HepG2 (cell line): ENCODE results near the gene CIBAR2. TPM values are rescaled to one million over a fixed set of nuclear protein-coding genes. Genes with fewer than 3 reads are reported as not detected.
A peak's percentile ranks its signal among the peaks of the same experiment; 100 is the strongest.

Experiments
- ATF7-NPFF ChIP-seq: sonication (generic); formaldehyde crosslinking; IDR thresholded peaks from 2 replicates; pipeline ENCODE4 v1.8.1; 2023; ENCODE audit warnings: mild to moderate bottlenecking, low read depth, missing genetic modification reagents, moderate library complexity
- CENPX ChIP-seq: sonication (generic); formaldehyde crosslinking; IDR thresholded peaks from 2 replicates; pipeline ENCODE4 v1.9.0; 2021; ENCODE audit warnings: mild to moderate bottlenecking, missing genetic modification reagents, moderate library complexity
- HNF4A ChIP-seq: sonication (generic); formaldehyde crosslinking; IDR thresholded peaks from 2 replicates; pipeline ENCODE4 v1.4.0; 2020; ENCODE audit warnings: missing genetic modification reagents
- KAT7 ChIP-seq: IDR thresholded peaks from 2 replicates; pipeline ENCODE4 v1.6.1; 2018; ENCODE audit warnings: borderline replicate concordance, missing compliant biosample characterization
- KMT2A ChIP-seq: sonication (generic); formaldehyde crosslinking; IDR thresholded peaks from 2 replicates; pipeline ENCODE4 v1.4.0; 2020; ENCODE audit warnings: missing genetic modification reagents
- SMAD3 ChIP-seq: sonication (generic); formaldehyde crosslinking; IDR thresholded peaks from 2 replicates; pipeline ENCODE4 v1.4.0; 2020; ENCODE audit warnings: missing genetic modification reagents
- U2AF1 ChIP-seq: fragments of 200-400 bp; formaldehyde crosslinking; optimal IDR thresholded peaks from 2 replicates; pipeline ENCODE3; 2017; ENCODE audit warnings: mild to moderate bottlenecking, low read depth, low read length
- ZBTB1 ChIP-seq: sonication (generic); formaldehyde crosslinking; IDR thresholded peaks from 2 replicates; pipeline ENCODE4 v1.4.0; 2020; ENCODE audit warnings: missing genetic modification reagents, borderline replicate concordance
- ZFP36L1 ChIP-seq: sonication (generic); formaldehyde crosslinking; IDR thresholded peaks from 2 replicates; pipeline ENCODE4 v1.8.0; 2022; ENCODE audit warnings: mild to moderate bottlenecking, missing genetic modification reagents, moderate library complexity
- ZFP36L2 ChIP-seq: sonication (generic); formaldehyde crosslinking; IDR thresholded peaks from 2 replicates; pipeline ENCODE4 v1.4.0; 2020; ENCODE audit warnings: missing genetic modification reagents
- ZMAT3 ChIP-seq: sonication (generic); formaldehyde crosslinking; conservative IDR thresholded peaks from 2 replicates; pipeline ENCODE4 v1.7.0; 2021; ENCODE audit warnings: missing genetic modification reagents
- ZNF572 ChIP-seq: sonication (generic); formaldehyde crosslinking; IDR thresholded peaks from 2 replicates; pipeline ENCODE4 v1.5.1; 2020; ENCODE audit warnings: mild to moderate bottlenecking, missing genetic modification reagents
- ZNF672 ChIP-seq: sonication (generic); formaldehyde crosslinking; IDR thresholded peaks from 2 replicates; pipeline ENCODE4 v1.8.1; 2022; ENCODE audit warnings: missing genetic modification reagents
- ZNF841 ChIP-seq: sonication (generic); formaldehyde crosslinking; IDR thresholded peaks from 2 replicates; pipeline ENCODE4 v1.8.1; 2023; ENCODE audit warnings: missing genetic modification reagents, borderline replicate concordance
- polyA plus RNA-seq, 8 experiments: library from polyadenylated mRNA; depleted of rRNA in 3 of 8; stranded (reverse) in 7 of 8; unstranded in 1 of 8; fragments of >200 nt; fragmentation: Illumina TruSeq in 4 of 8; extraction: Trizol in 4 of 8; gene quantifications; 2 replicates each; pipeline versions ENCODE4 v1.2.1 to v1.2.3, GENCODE V29; 2011 to 2016; ENCODE audit warnings: low read depth in 4 of 8, missing spikeins in 1 of 8, mixed read lengths in 1 of 8; ENCODE audit not compliant: insufficient read depth in 1 of 8
- total RNA-seq, 5 experiments: library from RNA; depleted of rRNA; stranded (reverse); fragments of >200 nt; fragmentation: Illumina TruSeq; extraction: Trizol; gene quantifications; 2 replicates each; pipeline ENCODE4 v1.2.3, GENCODE V29; 2016; ENCODE audit warnings: low read depth in 1 of 5
- TF ChIP-seq, protein P1 (sequence below): sonication (generic); formaldehyde crosslinking; IDR thresholded peaks from 2 replicates; pipeline ENCODE4 v1.5.1; 2020; ENCODE audit warnings: mild to moderate bottlenecking, missing genetic modification reagents
- TF ChIP-seq, protein P2 (sequence below): sonication (generic); formaldehyde crosslinking; IDR thresholded peaks from 2 replicates; pipeline ENCODE4 v1.5.0; 2020; ENCODE audit warnings: missing genetic modification reagents
- TF ChIP-seq, protein P3 (sequence below): sonication (generic); formaldehyde crosslinking; conservative IDR thresholded peaks from 2 replicates; pipeline ENCODE4 v1.8.0; 2022; ENCODE audit warnings: mild to moderate bottlenecking, moderate library complexity, missing genetic modification reagents
- TF ChIP-seq, protein P4 (sequence below): IDR thresholded peaks from 2 replicates; pipeline ENCODE4 v1.6.1; 2016; ENCODE audit warnings: missing genetic modification reagents, missing compliant biosample characterization
- TF ChIP-seq, protein P5 (sequence below): sonication (generic); formaldehyde crosslinking; IDR thresholded peaks from 2 replicates; pipeline ENCODE4 v1.5.1; 2020; ENCODE audit warnings: missing genetic modification reagents, mild to moderate bottlenecking, borderline replicate concordance
- TF ChIP-seq, protein P6 (sequence below): IDR thresholded peaks from 2 replicates; pipeline ENCODE4 v1.6.1; 2016; ENCODE audit warnings: missing biosample characterization, missing genetic modification reagents, low read depth

The CIBAR2 gene
- total and polyA plus RNA-seq, 2 of the 13 experiments (the other 11 are each of a cell fraction or from before 2014, with no cell fraction given) = not detected

DNA sequence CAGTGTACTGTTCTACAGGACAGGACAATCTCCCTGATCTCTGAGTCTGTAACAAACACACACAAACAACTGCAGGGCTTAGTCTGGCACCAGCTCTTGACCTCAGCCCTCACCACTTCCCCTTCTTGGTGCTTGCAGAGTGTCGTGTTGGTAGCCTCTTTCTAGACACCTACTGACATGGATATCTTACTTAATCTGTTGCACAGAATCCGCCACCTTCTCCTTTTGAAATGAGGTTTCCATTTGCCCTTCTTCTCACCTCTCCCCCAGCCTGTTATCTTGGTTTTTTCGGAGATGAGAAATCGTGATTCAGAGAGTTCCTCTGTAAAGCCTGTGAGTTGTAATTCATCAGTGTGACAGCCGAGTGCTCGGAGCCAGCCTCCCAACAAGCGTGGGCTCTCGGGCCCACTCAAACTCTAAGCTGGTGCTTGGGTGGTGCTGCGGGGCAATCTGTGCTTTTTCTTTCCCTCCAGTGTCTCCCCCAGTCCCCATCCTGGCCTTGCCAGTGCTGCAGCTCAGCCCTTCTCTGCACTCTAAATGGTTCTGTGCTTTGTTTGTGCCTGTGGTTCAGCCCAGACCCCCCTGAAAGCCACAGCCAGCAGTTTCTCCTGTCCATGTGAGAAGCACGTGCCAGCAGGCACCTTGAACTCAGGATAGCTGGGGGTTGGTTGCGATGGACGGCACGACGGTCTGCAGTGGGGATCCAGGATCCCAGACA, 56.6 kb downstream of the CIBAR2 start (continued):
- TF ChIP-seq, protein P1, sequence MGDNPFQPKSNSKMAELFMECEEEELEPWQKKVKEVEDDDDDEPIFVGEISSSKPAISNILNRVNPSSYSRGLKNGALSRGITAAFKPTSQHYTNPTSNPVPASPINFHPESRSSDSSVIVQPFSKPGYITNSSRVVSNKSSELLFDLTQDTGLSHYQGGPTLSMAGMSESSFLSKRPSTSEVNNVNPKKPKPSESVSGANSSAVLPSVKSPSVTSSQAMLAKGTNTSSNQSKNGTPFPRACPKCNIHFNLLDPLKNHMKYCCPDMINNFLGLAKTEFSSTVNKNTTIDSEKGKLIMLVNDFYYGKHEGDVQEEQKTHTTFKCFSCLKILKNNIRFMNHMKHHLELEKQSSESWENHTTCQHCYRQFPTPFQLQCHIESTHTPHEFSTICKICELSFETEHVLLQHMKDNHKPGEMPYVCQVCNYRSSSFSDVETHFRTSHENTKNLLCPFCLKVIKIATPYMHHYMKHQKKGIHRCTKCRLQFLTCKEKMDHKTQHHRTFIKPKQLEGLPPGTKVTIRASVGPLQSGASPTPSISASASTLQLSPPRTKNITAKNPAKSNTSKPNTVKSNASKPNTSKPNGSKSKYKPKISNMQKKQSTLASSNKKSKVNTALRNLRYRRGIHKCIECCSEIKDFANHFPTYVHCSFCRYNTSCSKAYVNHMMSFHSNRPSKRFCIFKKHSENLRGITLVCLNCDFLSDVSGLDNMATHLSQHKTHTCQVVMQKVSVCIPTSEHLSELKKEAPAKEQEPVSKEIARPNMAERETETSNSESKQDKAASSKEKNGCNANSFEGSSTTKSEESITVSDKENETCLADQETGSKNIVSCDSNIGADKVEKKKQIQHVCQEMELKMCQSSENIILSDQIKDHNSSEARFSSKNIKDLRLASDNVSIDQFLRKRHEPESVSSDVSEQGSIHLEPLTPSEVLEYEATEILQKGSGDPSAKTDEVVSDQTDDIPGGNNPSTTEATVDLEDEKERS (CRISPR knock-in tag) = peak; percentile 93
- TF ChIP-seq ZBTB1 (CRISPR knock-in tag) (no peak), ATF7-NPFF (CRISPR knock-in tag) (no peak; the same call in 1 of the 2 replicates), ZFP36L2 (no peak), U2AF1 (no peak), KMT2A (CRISPR knock-in tag) (no peak), KAT7 (CRISPR knock-in tag) (no peak), CENPX (CRISPR knock-in tag) (no peak), ZMAT3 (CRISPR knock-in tag) (peak; percentile 76), ZNF572 (CRISPR knock-in tag) (peak; percentile 79; the same call in 1 of the 2 replicates), ZFP36L1 (no peak; the same call in 1 of the 2 replicates), SMAD3 (no peak), ZNF672 (CRISPR knock-in tag) (no peak), HNF4A (CRISPR knock-in tag) (peak; percentile 48), ZNF841 (CRISPR knock-in tag) (no peak)
- TF ChIP-seq, protein P2, sequence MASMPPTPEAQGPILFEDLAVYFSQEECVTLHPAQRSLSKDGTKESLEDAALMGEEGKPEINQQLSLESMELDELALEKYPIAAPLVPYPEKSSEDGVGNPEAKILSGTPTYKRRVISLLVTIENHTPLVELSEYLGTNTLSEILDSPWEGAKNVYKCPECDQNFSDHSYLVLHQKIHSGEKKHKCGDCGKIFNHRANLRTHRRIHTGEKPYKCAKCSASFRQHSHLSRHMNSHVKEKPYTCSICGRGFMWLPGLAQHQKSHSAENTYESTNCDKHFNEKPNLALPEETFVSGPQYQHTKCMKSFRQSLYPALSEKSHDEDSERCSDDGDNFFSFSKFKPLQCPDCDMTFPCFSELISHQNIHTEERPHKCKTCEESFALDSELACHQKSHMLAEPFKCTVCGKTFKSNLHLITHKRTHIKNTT (CRISPR knock-in tag) = no peak
- TF ChIP-seq, protein P3, sequence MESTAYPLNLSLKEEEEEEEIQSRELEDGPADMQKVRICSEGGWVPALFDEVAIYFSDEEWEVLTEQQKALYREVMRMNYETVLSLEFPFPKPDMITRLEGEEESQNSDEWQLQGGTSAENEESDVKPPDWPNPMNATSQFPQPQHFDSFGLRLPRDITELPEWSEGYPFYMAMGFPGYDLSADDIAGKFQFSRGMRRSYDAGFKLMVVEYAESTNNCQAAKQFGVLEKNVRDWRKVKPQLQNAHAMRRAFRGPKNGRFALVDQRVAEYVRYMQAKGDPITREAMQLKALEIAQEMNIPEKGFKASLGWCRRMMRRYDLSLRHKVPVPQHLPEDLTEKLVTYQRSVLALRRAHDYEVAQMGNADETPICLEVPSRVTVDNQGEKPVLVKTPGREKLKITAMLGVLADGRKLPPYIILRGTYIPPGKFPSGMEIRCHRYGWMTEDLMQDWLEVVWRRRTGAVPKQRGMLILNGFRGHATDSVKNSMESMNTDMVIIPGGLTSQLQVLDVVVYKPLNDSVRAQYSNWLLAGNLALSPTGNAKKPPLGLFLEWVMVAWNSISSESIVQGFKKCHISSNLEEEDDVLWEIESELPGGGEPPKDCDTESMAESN = no peak; the same call in 1 of the 2 replicates
- TF ChIP-seq, protein P4, sequence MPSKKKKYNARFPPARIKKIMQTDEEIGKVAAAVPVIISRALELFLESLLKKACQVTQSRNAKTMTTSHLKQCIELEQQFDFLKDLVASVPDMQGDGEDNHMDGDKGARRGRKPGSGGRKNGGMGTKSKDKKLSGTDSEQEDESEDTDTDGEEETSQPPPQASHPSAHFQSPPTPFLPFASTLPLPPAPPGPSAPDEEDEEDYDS (CRISPR knock-in tag) = no peak
- TF ChIP-seq, protein P5, sequence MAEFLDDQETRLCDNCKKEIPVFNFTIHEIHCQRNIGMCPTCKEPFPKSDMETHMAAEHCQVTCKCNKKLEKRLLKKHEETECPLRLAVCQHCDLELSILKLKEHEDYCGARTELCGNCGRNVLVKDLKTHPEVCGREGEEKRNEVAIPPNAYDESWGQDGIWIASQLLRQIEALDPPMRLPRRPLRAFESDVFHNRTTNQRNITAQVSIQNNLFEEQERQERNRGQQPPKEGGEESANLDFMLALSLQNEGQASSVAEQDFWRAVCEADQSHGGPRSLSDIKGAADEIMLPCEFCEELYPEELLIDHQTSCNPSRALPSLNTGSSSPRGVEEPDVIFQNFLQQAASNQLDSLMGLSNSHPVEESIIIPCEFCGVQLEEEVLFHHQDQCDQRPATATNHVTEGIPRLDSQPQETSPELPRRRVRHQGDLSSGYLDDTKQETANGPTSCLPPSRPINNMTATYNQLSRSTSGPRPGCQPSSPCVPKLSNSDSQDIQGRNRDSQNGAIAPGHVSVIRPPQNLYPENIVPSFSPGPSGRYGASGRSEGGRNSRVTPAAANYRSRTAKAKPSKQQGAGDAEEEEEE = 0 out of 2 replicates have a peak, but pooled peaks have one; percentile 31
- TF ChIP-seq, protein P6, sequence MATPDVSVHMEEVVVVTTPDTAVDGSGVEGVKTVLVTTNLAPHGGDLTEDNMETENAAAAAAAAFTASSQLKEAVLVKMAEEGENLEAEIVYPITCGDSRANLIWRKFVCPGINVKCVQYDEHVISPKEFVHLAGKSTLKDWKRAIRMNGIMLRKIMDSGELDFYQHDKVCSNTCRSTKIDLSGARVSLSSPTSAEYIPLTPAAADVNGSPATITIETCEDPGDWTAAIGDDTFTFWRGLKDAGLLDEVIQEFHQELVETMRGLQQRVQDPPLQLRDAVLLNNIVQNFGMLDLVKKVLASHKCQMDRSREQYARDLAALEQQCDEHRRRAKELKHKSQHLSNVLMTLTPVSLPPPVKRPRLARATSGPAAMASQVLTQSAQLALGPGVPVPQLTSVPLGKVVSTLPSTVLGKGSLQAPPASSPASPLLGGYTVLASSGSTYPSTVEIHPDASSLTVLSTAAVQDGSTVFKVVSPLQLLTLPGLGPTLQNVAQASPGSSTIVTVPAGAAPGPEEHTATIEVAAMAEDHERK (CRISPR knock-in tag) = no peak
